ENCODE results near the gene C1orf35.

C1orf35 gene

DNA sequence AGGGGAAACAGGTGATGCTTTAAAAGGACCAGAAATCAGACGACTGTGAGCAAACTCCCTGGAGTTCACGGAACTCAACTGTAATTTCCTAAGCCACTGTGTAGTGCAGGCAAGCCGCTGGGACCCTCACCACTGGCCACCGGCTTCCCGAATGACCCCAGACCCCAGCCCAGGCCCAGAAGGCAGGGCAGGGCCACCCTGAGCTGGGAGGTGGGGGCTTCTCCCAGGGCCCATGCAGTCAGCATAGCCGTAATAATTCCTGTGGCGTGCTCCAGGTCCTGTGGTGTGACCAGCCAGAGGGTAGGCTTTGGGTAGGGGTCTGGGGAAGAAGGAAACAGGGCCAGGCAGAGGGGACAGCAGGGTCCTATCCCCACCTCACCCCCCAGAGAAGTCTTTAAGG, 24.1 kb downstream of the C1orf35 start:
- no peak for DNase-seq (ENCODE audit: low read depth)

DNA sequence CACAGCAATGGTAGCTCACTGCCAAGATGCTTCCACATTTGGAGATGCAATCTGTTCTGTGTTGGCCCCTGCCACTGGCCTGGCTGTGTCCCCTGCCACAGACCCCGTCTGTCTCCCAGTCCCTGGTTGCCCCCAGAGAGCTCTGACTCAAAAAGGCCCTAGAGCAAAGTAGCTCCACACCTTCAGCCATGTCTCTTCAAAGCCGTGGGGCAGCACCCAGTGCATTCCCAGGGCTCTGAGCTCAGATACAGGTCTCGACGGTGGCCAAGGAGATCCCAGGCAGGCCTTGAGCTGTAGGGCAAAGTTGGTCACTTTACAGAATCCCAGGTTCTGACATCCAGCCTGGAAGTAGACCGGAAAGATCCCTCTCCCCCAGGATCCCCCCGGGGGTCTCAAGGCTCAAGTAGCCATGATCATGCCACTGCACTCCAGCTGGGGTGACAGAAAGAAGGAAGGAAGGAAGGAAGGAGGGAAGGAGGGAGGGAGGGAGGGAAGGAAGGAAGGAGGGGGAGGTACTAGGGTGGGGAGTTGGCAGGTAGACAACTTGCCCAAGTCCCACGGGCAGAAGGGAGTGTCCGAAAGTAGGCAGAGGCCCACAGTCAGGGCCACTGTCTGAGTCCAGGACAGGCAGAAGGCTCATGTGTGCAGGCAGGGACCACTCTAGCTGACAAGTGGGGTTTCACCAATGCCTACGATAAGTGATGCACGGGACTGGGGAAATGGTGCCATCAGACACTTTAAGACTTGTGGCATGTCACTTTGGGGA, 25.4 kb downstream of the C1orf35 start:
- no peak for DNase-seq (ENCODE audit: low read depth)

DNA sequence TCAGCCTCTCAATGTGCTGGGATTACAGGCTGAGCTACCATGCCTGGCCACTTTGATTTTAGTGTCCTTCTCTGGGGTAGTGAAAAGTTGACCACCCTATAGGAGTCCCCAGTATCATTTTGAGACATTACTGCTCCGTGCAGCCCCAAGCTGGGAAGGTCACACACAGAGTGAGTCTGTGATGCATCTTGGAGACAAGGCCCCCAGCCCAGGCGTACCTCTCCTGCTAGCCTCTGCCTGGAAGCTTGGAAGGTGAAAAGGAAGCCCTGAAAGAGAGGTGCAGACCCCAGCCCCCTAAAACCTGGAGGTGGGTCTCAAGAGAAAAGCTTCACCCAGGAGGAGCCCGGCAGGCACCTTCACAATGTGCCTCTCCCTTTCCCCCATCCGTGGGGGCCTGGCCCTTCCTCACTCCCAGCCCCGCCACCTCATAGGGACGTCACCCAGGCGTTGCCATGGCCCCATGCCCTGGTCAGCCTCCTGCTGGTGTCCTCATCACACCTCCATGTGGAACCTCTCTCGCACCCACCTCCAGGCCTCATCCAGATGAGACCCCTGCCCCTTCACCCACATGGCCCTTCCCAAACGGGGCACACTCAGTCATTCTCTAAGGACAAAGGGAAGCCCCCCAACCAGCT, 26.2 kb downstream of the C1orf35 start:
- DNase-seq (ENCODE audit: low read depth): no peak

DNA sequence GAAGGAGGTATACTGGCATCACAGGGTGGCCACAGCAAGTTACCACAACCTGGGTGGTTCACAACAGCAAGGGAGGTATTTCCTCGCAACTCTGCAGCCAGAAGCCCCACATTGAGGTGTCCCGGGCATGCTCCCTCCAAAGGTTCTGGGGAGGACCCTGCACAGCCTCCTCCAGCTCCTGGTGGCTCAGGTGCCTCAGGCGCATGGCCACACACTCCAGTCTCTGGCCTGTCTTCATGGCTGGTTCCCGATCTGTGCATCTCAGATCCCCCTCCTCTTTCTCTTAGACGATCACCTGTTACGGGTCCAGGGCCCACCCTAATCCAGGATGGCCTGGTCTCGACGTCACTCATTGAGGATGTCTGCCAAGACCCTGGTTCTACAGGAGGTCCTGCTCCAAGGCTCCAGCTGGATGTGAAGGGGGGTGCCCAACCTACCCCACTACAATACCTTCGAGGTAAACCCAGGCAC, 27.3 kb downstream of the C1orf35 start:
- DNase-seq (ENCODE audit: low read depth): no peak

DNA sequence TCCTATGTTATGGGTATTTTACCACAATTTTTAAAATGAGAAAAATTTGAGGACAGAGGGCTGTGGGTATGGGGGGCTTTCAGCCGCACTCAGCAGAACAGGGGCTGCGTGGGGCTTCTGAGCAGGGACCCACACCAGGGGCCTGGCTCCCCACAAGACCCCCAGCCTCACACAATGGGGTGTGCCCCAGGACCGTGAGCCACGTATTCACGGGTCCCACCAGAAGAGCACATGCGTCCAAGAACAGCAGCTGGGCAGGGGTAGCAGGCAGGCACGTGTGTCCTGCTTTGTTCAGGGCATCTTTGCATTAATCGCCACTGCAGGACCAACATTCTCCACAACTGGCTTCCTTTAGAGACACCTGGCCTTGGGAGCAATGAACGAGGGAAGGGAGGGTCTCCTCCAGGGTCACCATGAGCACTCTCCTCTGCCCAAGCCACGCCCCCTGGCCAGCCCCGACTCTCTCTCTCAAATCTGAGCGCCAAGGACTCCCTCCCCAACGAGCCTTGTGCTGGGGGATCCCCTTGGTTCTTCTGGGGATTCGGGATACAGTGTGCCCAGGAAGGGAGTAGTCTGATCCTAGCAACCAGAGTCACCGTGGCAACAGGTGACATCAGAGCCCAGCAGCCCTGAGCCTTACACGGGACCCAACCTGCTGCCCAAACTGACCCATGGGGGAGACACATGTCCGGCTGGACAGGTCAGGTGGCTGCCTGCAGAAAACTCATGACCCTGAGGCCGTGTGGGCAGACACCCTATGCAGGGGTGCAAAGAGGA, 28.0 kb downstream of the C1orf35 start:
- DNase-seq (ENCODE audit: low read depth): no peak

DNA sequence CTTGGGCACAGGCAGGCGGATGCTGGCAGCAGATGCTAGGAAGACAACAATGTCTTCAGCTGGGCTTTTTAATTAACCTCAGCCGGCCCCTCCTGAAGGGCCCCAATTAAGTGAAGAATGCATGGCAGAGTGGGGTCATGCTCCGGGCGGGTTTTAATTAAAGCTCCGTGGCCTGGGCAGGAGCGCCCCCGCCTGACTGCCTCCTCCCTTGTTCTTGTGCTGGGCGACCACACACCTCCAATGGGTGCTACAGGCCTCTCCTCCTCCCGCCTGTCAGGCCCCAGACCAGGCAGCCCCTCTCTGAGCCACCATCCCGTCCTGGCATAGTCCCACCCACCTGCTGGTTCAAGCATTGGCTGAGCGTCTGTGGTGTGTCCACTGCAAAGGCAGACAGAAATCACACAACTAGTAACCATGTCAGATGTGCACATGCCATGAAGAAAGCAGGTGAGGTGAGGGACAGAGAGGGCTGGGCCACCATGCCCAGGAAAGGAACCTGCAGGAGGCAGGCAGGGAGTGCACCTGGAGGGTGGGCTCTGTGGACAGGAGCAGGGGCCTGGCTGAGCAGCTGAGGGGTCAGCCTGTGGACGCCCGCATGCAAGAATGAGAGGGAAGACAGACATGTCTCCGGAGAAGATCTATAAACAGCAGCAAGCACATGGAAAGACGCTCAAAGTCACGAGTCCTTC, 29.1 kb downstream of the C1orf35 start:
- DNase-seq (ENCODE audit: low read depth): no peak

DNA sequence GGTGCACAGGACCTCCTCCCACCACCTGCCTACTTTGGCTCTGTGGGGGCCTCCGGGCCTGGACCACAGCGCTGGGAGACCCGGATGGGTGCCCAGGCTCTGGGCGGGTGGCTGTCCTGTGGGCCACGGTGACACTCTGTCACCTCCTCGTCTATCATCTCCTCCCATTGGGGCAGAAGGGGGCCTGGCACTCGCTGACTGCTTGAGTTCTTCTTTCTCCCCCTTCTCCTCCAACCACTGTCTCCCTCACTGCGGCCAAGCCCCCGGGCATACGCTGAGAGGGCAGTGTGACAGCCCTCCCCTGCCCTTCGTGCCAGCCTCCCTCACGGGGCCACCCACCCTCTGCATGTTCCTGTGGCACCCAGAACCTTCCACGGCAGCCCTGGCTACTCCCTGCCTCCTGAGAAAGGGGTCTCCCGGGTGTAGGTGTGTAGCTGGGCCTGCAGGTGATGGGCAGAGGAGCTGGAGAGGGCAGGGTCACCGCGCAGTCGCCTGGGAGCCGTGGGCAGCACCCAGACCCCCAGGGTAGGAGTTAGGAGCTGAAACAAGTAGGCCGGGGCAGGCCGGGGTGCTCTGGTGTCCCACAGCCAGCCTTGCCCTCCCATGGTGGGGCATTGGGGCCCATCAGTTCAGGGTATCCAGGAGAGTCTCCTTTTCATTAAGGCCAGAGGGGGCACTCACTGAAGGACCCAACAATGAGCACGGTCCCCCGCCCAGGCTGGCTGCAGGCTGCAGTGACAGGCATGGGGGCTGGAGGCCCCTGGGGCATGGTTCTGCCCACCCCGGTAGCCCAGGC, 29.9 kb downstream of the C1orf35 start:
- no peak for DNase-seq (ENCODE audit: low read depth)

DNA sequence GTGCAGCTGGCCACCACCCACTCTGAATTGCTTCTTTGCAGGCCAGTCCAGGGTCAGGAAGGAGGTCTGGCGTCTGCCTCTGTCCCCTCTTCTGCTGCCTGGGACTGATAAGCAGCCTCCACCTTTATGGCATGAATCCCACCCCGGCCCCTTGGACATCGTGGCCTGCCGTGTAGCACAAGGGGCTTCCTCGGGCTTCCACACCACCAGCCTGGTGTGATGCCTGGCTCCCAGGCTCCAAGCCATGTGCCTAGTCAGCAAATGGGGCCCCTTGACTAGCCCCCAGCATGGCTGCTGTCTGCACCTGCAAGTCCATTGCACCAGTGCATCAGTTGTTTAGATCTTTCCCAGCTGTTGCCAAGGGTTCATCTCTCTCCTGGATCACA, 30.5 kb downstream of the C1orf35 start:
- DNase-seq (ENCODE audit: low read depth): no peak

DNA sequence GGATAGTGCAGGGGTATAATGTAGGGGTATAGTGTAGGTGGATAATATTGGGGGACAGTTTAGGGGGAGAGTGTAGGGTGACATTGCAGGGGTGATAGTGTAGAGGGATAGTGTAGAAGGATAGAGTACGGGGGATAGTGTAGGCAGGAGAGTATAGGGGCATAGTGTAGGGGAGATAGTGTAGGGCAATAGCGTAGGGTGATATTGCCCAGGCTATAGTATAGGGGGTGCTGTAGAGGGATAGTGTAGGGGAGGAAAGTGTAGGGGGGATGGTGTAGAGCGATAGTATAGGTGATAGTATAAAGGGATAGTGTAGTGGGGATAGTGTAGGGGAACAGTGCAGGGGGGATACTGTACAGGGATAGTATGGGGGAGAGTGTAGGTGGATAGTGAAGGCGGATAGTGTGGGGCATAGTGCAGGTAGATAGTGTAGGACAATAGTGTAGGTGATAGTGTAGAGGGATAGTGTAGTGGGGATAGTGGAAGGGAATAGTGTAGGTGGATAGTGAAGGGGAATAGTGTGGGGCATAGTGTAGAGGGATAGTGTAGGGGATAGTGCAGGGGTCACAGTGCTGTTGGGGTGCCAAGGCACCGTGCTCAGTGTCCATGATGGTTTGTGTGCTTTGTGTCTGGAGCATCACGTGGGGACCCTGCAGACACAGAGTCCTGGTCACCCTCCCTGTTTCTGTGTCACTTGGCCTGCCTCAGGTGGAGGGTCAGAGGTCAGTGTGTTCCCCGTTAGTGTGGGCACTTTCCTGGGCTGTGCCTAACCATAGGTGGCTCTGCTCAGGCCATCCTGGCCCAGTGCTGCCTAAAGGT, 31.1 kb downstream of the C1orf35 start:
- no peak for DNase-seq (ENCODE audit: low read depth)

DNA sequence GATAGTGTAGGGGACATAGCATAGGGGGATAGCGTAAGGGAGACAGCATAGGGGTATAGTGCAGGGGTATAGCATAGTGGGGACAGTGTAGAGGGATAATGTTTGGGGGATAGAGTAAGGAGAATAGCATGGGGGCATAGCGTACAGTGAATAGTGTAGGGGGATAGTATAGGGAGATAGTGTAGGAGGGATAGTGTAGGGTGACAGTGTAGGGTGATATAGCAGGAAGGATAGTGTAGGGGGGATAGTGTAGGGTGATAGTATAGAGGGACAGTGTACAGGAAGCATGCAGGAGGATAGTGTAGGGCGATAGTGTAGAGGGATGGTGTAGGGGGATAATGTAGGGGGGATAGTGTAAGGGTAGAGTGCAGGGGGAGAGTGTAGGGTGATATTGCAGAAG, 32.3 kb downstream of the C1orf35 start:
- DNase-seq (ENCODE audit: low read depth): no peak

DNA sequence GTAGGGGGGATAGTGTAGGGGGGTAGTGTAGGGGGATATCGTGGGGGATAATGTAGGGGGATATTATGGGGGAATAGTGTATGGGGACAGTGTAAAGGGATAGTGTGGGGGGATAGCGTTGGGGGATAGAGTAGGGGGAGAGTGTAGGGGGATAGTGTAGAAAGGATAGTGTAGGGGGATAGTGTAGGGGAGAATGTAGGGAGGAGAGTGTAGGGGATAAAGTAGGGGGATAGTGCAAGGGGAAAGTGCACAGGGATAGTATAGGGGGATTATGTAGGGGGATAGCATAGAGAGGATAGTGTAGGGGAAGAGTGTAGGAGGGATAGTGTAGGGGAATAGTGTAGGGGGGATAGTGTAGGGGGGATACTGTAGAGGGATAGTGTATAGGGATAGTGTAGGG, 33.0 kb downstream of the C1orf35 start:
- no peak for DNase-seq (ENCODE audit: low read depth)

DNA sequence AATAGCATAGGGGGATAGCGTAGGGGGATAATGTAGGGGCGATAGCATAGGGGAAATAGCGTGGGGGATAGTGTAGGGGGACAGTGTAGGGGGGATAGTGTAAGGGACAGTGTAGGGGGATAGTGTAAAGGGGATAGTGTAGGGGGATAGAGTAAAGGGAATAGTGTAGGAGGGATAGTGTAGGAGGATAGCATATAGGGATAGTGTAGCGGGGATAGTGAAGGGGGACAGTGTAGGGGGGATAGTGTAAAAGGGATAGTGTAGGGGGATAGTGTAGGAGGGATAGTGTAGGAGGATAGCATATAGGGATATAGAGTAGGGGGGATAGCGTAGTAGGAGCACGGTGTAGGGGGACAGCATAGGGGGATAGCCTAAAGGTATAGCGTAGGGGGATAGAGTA, 34.8 kb downstream of the C1orf35 start:
- DNase-seq (ENCODE audit: low read depth): no peak

DNA sequence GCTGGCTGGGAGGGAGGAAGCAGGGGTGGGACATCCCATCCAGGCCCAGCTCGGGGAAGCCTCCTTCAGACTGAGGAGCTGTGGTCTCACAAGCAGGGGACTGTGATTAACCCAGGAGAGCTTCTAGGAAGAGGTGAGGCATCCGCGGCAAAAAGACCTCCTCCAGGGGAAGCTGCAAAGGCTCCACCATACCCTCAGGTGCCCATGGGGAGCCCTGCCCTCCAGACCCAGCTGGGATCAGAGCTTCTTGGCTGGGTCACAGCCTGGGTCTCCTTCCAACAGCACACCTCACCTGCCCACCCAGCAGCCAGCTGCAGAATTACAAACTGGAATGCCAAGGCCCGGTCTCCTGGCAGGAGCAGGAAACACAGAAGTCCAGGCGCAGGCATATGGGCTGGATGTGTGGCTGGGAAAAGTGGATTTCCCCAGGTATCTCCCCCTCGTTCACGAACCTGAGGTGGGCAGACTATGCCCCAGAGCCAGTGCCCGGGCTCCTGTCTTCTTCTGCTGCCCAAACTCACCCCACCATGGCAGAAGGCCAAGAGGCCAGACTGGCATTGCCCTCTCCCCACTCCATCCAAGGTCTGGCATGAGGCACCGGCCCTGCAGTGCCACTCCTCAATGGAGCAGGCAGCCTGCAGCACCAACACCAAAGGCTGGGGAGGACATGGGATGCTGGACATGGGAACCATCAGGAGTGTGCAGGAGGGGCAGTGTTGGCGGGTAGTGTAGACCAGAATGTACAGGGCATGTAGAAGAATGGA, 36.1 kb downstream of the C1orf35 start:
- DNase-seq (ENCODE audit: low read depth): no peak

DNA sequence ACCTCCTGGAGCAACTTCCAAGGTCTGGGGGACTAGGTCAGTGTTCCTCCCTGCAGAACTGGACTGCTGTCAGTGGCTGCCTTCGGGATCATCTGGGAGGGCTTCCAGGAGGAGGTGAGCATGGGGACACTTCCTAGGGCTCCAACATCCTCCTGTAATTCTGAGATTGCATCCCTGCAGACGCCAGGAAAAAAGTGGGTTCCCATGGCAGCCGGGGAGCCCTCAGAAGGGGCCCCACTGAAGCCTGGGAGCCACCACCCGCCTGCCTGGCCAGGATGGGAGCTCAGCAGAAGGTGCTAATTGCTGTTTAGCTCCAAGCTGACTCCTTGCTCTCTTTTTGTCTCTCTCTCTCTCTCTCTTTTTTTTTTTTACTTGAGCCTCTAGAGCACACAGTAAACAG, 36.7 kb downstream of the C1orf35 start:
- no peak for DNase-seq (ENCODE audit: low read depth)

DNA sequence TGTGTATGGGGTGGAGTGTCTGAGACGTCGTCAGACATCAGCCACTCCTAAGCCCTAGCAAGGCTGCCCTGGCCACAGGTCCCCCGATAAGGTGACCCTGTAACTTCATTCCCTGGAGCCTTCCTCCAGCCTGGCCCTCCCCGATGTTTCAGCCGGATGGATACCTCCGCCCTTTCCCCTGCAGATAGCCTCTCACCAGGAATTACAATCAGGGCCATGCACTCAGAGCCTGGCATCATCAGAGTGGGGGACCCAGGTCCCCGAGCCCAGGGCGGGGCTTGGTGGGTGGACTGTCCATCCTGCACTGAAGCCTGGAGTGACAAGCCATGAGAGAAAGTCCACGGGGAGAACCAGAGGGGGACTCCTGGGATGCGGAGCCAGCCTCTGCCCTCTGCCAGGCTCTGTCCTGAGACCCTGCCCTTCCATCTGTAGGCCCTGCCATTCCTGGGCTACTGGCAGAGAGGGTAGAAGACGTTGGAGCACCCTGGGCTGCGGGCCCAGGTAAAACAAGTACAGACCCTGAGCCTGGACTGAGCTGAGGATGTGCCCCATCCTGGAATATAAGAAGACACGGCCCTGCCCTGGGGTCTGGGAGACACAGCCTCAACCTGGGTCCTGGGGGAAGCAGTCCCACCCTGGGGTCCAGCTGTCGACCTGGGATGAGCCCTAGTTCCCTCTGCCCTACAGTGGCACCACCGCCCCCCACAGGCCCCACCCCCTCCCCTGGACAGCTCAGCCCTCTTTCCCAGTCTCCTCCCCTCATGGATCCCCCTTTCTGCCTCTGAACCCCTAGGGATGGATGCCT, 37.4 kb downstream of the C1orf35 start:
- DNase-seq (ENCODE audit: low read depth): no peak

DNA sequence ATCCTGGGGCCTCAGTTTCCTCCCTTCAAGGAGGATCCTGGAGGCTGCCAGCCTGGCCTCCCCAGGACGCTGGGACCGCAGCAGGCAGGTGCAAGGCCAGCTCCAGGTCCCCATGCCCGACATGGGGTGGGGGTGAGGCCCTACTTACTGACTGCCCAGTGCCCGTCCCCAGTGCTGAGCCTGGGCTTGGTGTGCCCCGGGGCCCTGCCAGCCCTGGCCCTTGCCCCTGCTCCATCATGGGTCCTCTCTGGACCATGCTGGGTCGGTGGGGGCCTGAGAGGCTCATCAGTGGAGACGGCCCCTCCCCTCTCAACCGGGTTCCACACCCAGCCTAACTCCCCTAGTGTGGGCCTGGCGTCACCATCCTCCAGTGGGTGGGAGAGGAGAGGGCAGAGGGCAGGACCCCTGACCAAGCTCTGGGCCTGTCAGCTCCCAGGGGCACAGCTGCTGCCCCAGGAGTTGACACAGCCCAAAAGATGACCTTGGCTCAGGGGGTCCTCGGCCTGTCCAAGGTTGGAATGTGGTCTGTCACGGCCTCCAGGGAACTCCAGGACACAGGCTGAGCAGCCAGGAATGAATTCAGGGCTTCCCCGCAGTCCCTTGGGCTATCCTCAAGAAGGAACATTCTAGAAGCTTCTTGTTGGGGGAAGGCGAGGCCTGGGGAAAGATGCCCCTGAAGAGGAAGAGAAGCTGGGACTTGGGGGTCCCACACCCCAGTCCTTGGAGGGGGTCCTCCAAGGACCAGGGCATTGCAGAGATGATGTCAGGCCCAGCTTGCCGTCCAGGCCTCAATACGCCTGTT, 38.2 kb downstream of the C1orf35 start:
- DNase-seq (ENCODE audit: low read depth): no peak

DNA sequence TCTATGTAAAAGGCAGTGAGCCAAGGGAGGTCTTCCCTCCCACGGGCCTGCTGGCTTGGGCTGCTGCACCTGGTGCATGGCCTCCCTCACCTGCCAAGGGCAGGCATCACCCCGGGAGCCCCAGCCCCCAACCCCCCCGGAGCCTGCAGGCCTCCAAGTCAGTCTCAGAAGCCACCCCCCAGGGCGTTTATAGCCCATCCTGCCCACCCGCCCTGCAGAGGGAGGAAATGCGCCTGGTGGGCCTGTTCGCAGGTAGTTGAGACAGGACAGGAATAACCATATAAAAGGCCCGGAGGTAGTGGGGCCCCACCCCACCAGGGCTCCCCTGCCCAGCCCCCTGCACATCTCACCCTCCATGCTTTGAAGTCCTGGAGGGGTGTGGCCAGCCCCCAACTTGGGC, 38.8 kb downstream of the C1orf35 start:
- DNase-seq (ENCODE audit: low read depth): no peak

Measured in stromal cell of bone marrow (primary cell).